ENCODE measurements around the gene CLCN4.

- no peak for TF ChIP-seq CTCF (IDR thresholded peaks at IDR 0.05)
- no peak for TF ChIP-seq POLR2A (IDR thresholded peaks at IDR 0.05)
- TF ChIP-seq POLR2AphosphoS5 (IDR thresholded peaks at IDR 0.05) = no peak
- TF ChIP-seq EP300 (IDR thresholded peaks at IDR 0.05) = no peak
Observed at GRCh38 chrX:10206317-10206716, 49.5 kb downstream of the CLCN4 start.

All from suprapubic skin (tissue), 4 donors.